HFFc6 (cell line): ENCODE results near the gene ATF7. TPM values are rescaled to one million over a fixed set of nuclear protein-coding genes. Genes with fewer than 3 reads are reported as not detected.
"Not testable (repeated sequence)": the region's sequence is repeated elsewhere in the genome, so short reads cannot be mapped to it uniquely, and the experiment has no call there.

Experiments
- DNase-seq: peaks from one replicate; pipeline ENCODE4 v3.0.0-alpha.2; 2018
- H3K27ac Mint-ChIP-seq: 2 replicates; pipeline ENCODE4 v1.8.0; 2020; ENCODE audit warnings: mild to moderate bottlenecking, mixed read lengths
- H3K27me3 Mint-ChIP-seq: 2 replicates; pipeline ENCODE4 v1.8.0; 2021; ENCODE audit warnings: mild to moderate bottlenecking, moderate library complexity, mixed read lengths; ENCODE audit not compliant: insufficient read depth
- H3K36me3 Mint-ChIP-seq: 2 replicates; pipeline ENCODE4 v1.8.0; 2021; ENCODE audit warnings: low read depth, mixed read lengths
- H3K4me1 Mint-ChIP-seq: 2 replicates; pipeline ENCODE4 v1.8.0; 2020; ENCODE audit warnings: low read depth, mixed read lengths
- H3K4me3 Mint-ChIP-seq: 2 replicates; pipeline ENCODE4 v1.8.0; 2020; ENCODE audit warnings: mild to moderate bottlenecking, moderate library complexity, mixed read lengths
- H3K9me3 Mint-ChIP-seq: 2 replicates; pipeline ENCODE4 v1.8.0; 2020; ENCODE audit warnings: mild to moderate bottlenecking, mixed read lengths
- CTCF ChIP-seq: fragments of 200-600 bp; sonication (generic); IDR thresholded peaks from 2 replicates; pipeline ENCODE4 v1.5.0; 2021; ENCODE audit warnings: antibody characterized with exemption, mild to moderate bottlenecking
- total RNA-seq, 6 experiments: library from RNA; stranded (reverse); fragmentation: NEBNext Ultra II Directional; extraction: Animal tissue kit (Norgen Biotek cat#: 25700); gene quantifications; 2 replicates in 1 of 6; 3 replicates in 5 of 6; pipeline ENCODE4 v1.2.3, GENCODE V29; 2021

The ATF7 gene
- total RNA-seq, 6 experiments from 2014 or later: 23.6 to 32.1 (median 29.8) TPM

GRCh38 chr12:53644133-53644532 lies 18.0 kb upstream of the ATF7 start:
- Mint-ChIP-seq H3K4me1 (peaks cover 23% of the 10 kb centered on the region), H3K4me3 (no peak overlapping the region), H3K36me3 (0 out of 2 replicates have a peak, but pooled peaks cover 3% of the 10 kb centered on the region), H3K27ac (no peak overlapping the region), H3K9me3 (no peaks in the 10 kb centered on the region), H3K27me3 (peaks cover 3% of the 10 kb centered on the region)
- no peak for TF ChIP-seq CTCF
- DNase-seq: no peak

- no peaks in the 10 kb centered on the region for H3K9me3 Mint-ChIP-seq
- 0 out of 2 replicates have a peak, but pooled peaks cover 3% of the 10 kb centered on the region for H3K36me3 Mint-ChIP-seq
- no peak for DNase-seq
- peaks cover 23% of the 10 kb centered on the region for H3K4me1 Mint-ChIP-seq
- no peak for TF ChIP-seq CTCF
- H3K27me3 Mint-ChIP-seq: peaks cover 3% of the 10 kb centered on the region
- H3K27ac Mint-ChIP-seq: no peak overlapping the region
- H3K4me3 Mint-ChIP-seq: no peak overlapping the region
Observed at GRCh38 chr12:53643232-53643979, 17.2 kb upstream of the ATF7 start.

GRCh38 chr12:53638057-53638456 lies 11.9 kb upstream of the ATF7 start:
- Mint-ChIP-seq H3K36me3 (no peaks in the 10 kb centered on the region), H3K27me3 (no peaks in the 10 kb centered on the region; the same call in 1 of the 2 replicates), H3K4me3 (no peak overlapping the region), H3K9me3 (no peaks in the 10 kb centered on the region), H3K27ac (no peak overlapping the region), H3K4me1 (no peaks in the 10 kb centered on the region)
- no peak for TF ChIP-seq CTCF
- DNase-seq: no peak

GRCh38 chr12:53636641-53637040 lies 10.5 kb upstream of the ATF7 start:
- Mint-ChIP-seq H3K4me3 (no peak overlapping the region), H3K4me1 (no peaks in the 10 kb centered on the region)

GRCh38 chr12:53635708-53636107 lies 9.5 kb upstream of the ATF7 start:
- H3K36me3 Mint-ChIP-seq, H3K27ac Mint-ChIP-seq, H3K4me3 Mint-ChIP-seq, DNase-seq, H3K9me3 Mint-ChIP-seq, H3K27me3 Mint-ChIP-seq, H3K4me1 Mint-ChIP-seq: not testable (repeated sequence)

More at GRCh38 chr12:53636641-53637040, 10.5 kb upstream of the ATF7 start:
- DNase-seq: no peak
- Mint-ChIP-seq H3K27me3 (peaks cover 2% of the 10 kb centered on the region; the same call in 1 of the 2 replicates), H3K36me3 (no peaks in the 10 kb centered on the region), H3K27ac (no peak overlapping the region), H3K9me3 (no peaks in the 10 kb centered on the region)
- no peak for TF ChIP-seq CTCF

GRCh38 chr12:53631721-53632120 lies 5.5 kb upstream of the ATF7 start:
- Mint-ChIP-seq H3K4me3 (no peak overlapping the region), H3K27ac (no peak overlapping the region), H3K9me3 (peaks cover 8% of the 10 kb centered on the region; the same call in 1 of the 2 replicates), H3K27me3 (peaks cover 8% of the 10 kb centered on the region), H3K36me3 (no peaks in the 10 kb centered on the region), H3K4me1 (peaks cover 5% of the 10 kb centered on the region)
- no peak for TF ChIP-seq CTCF
- no peak for DNase-seq
